VCaP (cell line): ENCODE measurements around the gene GALNS.
"Not testable (repeated sequence)": the region's sequence is repeated elsewhere in the genome, so short reads cannot be mapped to it uniquely, and the experiment has no call there.

Experiments used
- H3K27ac ChIP-seq: fragments of 450-650 bp; 2 replicates; pipeline ENCODE4 v1.5.1; 2017
- CTCF ChIP-seq: fragments of 450-650 bp; conservative IDR thresholded peaks from 2 replicates; pipeline ENCODE4 v1.5.1; 2017; ENCODE audit warnings: mild to moderate bottlenecking, moderate library complexity

GALNS gene

GRCh38 chr16:88790312-88791211 lies 66.2 kb downstream of the GALNS start:
- no peak overlapping the region for H3K27ac ChIP-seq
- no peak for TF ChIP-seq CTCF

GRCh38 chr16:88789594-88789993 lies 67.2 kb downstream of the GALNS start:
- TF ChIP-seq CTCF, result no peak
- no peak overlapping the region for H3K27ac ChIP-seq

- H3K27ac ChIP-seq, result not testable (repeated sequence)
These were observed 68.0 kb downstream of the GALNS start for GRCh38 chr16:88788749-88789148.

- H3K27ac ChIP-seq, result no peak overlapping the region
- TF ChIP-seq CTCF, result no peak
These were observed 69.0 kb downstream of the GALNS start for GRCh38 chr16:88787579-88788314.

DNA sequence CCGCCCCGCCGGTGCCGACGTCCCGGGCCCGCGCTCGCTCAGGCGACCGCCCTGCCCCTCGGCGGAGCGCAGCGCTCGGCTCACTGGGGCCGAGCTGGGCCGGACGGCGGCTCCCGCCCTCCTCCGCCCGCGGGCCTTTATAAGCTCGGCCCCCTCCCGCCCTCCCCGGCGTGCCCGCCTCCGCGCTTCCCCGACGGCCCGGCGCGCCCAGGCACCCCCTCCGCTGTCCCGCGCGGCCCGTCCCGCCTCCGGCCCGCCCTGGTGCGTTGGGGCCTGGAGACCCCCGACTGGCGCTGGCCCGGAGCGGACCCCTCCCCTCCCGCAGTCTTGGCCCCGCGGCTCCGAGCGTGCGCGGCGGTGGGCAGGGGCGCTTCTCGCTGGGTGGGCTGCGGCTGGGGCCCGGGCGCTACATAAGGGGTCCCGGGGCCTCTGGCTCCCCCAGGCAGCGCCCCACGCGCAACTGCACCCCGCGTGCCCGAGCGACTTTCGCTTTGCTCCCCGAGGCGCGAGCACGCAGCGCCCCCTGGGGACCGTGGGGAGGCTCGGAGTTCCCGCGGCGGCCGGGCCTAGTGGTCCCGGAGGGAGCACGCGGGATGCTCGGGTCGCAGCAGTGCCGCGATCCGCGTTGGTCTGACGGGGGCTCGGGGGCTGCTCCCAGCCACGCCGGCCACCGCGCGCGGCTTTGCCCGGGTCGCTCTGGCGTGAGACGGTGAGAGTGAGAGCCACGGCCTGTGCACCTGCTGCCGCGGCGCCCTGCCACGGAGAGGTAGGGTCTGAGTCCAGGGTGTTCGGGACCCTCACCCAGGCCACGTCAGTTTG lies 71.4 kb downstream of the GALNS start, which contains the start of gene PIEZO1:
PIEZO1 (minus strand) TSS at position 115 of the 819 bp plus-strand sequence. CDS start 256 bp downstream, outside the sequence.
- TF ChIP-seq CTCF, result peak; percentile 64
- H3K27ac ChIP-seq, result peak within 1 kb of the TSS; percentile 72

GRCh38 chr16:88784856-88785105 lies 72.0 kb downstream of the GALNS start:
- peak overlapping the region; percentile 72 for H3K27ac ChIP-seq
- no peak for TF ChIP-seq CTCF

DNA sequence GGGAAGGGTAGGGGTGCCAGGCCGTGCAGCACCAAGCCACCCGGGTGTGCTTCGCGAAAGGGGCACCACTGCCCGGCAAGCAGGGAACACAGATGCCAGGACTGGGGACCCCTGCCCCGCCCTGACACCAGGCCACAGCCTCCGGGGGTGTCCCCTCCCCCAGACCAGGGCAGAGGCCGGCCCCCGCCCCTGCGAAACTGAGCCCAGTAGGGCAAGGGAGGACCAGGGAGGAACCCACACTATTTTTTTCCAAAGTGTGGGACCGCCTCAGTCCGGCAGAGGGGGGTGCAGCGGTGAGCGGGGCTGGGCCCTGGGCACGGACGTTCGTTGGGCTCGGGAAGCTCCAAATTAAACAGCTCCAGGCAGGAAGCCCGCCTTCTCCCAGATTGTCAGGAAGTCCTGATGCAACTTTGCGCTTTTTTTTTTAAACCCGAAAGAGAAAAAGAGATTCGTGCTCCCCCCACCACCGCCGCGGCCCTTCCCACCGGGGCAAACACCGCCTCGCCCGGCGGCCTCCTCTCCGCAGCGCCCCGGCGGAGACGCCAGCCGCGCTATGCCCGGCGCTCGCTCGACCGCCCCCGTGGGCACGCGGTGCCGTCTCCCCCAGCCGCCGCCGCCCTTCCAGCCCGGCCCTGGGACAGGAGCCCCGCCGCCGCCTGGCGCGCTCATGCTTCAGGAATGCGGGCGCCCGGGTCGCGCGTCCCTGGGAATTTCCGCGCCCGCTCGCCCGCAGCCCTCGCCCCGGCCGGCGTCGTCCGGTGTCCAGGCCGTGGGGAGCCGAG lies 72.5 kb downstream of the GALNS start:
- H3K27ac ChIP-seq, result peak overlapping the region; percentile 72
- TF ChIP-seq CTCF, result 0 out of 2 replicates have a peak, but pooled peaks have one; percentile 11
